ENCODE measurements around the gene ICAM2. TPM values are rescaled to one million over a fixed set of nuclear protein-coding genes. Genes with fewer than 3 reads are reported as not detected.

Gene ICAM2
- total RNA-seq, 1 donor from 2014 or later, result not detected

DNA sequence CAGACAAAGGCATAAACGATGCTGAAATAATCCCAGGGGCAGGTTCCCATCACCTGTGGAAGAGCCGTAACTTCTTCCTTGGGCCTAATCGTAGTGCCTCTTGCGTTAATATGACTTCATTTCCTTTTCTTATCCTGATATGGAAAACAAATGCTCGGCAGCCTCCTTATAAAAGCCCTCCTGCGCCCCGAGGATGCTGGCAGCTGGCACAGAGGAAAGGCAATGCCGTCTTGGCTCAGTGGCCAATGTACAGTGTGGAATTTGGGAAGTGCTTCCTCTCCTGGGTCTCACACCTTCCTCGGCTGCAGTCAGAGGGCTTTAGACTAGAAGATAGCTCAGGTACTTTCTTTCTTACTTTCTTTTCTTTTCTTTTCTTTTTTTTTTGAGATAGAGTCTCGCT, 51.2 kb downstream of the ICAM2 start:
- TF ChIP-seq, protein P1, sequence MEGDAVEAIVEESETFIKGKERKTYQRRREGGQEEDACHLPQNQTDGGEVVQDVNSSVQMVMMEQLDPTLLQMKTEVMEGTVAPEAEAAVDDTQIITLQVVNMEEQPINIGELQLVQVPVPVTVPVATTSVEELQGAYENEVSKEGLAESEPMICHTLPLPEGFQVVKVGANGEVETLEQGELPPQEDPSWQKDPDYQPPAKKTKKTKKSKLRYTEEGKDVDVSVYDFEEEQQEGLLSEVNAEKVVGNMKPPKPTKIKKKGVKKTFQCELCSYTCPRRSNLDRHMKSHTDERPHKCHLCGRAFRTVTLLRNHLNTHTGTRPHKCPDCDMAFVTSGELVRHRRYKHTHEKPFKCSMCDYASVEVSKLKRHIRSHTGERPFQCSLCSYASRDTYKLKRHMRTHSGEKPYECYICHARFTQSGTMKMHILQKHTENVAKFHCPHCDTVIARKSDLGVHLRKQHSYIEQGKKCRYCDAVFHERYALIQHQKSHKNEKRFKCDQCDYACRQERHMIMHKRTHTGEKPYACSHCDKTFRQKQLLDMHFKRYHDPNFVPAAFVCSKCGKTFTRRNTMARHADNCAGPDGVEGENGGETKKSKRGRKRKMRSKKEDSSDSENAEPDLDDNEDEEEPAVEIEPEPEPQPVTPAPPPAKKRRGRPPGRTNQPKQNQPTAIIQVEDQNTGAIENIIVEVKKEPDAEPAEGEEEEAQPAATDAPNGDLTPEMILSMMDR (IDR thresholded peaks at IDR 0.05; ENCODE audit: insufficient read depth, low read depth, low read length), result no peak
- no peak for TF ChIP-seq EZH2 (IDR thresholded peaks at IDR 0.05; ENCODE audit: insufficient read depth, low read length)
- Mint-ChIP-seq H3K27ac (ENCODE audit: unreplicated experiment) (no peak overlapping the region), H3K4me3 (ENCODE audit: unreplicated experiment) (no peak overlapping the region)

DNA sequence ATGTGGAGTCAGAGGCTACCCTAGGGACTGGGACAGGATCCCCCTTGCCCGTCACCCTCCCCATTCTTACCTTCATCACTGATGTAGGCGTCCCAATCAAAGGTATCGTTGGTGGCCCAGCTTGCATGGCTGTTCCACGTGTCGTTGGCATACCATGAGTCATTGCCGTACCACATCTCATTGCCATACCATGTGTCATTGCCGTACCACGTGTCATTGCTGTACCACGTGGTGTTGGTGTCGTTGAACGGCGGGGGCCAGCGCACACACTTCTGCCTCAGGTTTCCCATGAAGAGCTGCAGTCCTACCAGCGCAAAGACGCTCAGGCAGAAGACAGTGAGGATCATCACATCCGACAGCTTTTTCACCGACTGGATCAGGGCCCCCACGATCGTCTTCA, 52.5 kb downstream of the ICAM2 start:
- Mint-ChIP-seq H3K9me3 (ENCODE audit: unreplicated experiment) (no peaks in the 10 kb centered on the region), H3K4me1 (ENCODE audit: low read depth, unreplicated experiment) (no peaks in the 10 kb centered on the region), H3K27ac (ENCODE audit: unreplicated experiment) (no peak overlapping the region), H3K27me3 (ENCODE audit: low read depth, unreplicated experiment) (peaks cover 33% of the 10 kb centered on the region), H3K36me3 (ENCODE audit: low read depth, unreplicated experiment) (peaks cover 2% of the 10 kb centered on the region), H3K4me3 (ENCODE audit: unreplicated experiment) (no peak overlapping the region)
- FAIRE-seq, result no peak
- no peaks in the 10 kb centered on the region for H3K9me3 ChIP-seq (ENCODE audit: insufficient read depth, low read depth, low read length)
- no peaks in the 10 kb centered on the region for H3K4me1 ChIP-seq (ENCODE audit: insufficient read depth, low read length)
- no peak for TF ChIP-seq EZH2 (IDR thresholded peaks at IDR 0.05; ENCODE audit: insufficient read depth, low read length)
- TF ChIP-seq, protein P1 (IDR thresholded peaks at IDR 0.05; ENCODE audit: insufficient read depth, low read depth, low read length), result no peak
- H3K36me3 ChIP-seq (ENCODE audit: insufficient read depth, low read length), result no peaks in the 10 kb centered on the region
- no peak overlapping the region for H3K4me2 ChIP-seq (ENCODE audit: low read length)
- H2AFZ ChIP-seq (ENCODE audit: low read depth, low read length), result no peak overlapping the region
- H3K27me3 ChIP-seq (ENCODE audit: insufficient read depth, low read length), result no peaks in the 10 kb centered on the region
- no peak overlapping the region for H3K4me3 ChIP-seq (ENCODE audit: insufficient read depth, low read depth, low read length)
- H3K79me2 ChIP-seq (ENCODE audit: insufficient read depth, low read length), result no peaks in the 10 kb centered on the region
- DNase-seq (ENCODE audit: low read depth), result no peak
- H4K20me1 ChIP-seq (ENCODE audit: insufficient read depth, low read length), result no peaks in the 10 kb centered on the region
- no peak overlapping the region for H3K9ac ChIP-seq (ENCODE audit: low read length)
- H3K27ac ChIP-seq (ENCODE audit: low read depth, low read length), result no peak overlapping the region

More for the DNA sequence above, 51.2 kb downstream of the ICAM2 start:
- peaks cover 2% of the 10 kb centered on the region for H3K36me3 Mint-ChIP-seq (ENCODE audit: low read depth, unreplicated experiment)
- no peaks in the 10 kb centered on the region for H3K27me3 ChIP-seq (ENCODE audit: insufficient read depth, low read length)
- H3K4me1 Mint-ChIP-seq (ENCODE audit: low read depth, unreplicated experiment), result peaks cover 2% of the 10 kb centered on the region
- H3K27ac ChIP-seq (ENCODE audit: low read depth, low read length), result no peak overlapping the region
- peaks cover 27% of the 10 kb centered on the region for H3K27me3 Mint-ChIP-seq (ENCODE audit: low read depth, unreplicated experiment)
- DNase-seq (ENCODE audit: low read depth) (no peak), FAIRE-seq (no peak)
- no peaks in the 10 kb centered on the region for H3K9me3 ChIP-seq (ENCODE audit: insufficient read depth, low read depth, low read length)
- H3K36me3 ChIP-seq (ENCODE audit: insufficient read depth, low read length), result no peaks in the 10 kb centered on the region
- H3K9ac ChIP-seq (ENCODE audit: low read length), result no peak overlapping the region
- no peak overlapping the region for H2AFZ ChIP-seq (ENCODE audit: low read depth, low read length)
- H4K20me1 ChIP-seq (ENCODE audit: insufficient read depth, low read length), result no peaks in the 10 kb centered on the region
- H3K4me1 ChIP-seq (ENCODE audit: insufficient read depth, low read length), result peaks cover 10% of the 10 kb centered on the region
- H3K4me2 ChIP-seq (ENCODE audit: low read length), result no peak overlapping the region
- no peak overlapping the region for H3K4me3 ChIP-seq (ENCODE audit: insufficient read depth, low read depth, low read length)
- no peaks in the 10 kb centered on the region for H3K9me3 Mint-ChIP-seq (ENCODE audit: unreplicated experiment)
- no peaks in the 10 kb centered on the region for H3K79me2 ChIP-seq (ENCODE audit: insufficient read depth, low read length)

DNA sequence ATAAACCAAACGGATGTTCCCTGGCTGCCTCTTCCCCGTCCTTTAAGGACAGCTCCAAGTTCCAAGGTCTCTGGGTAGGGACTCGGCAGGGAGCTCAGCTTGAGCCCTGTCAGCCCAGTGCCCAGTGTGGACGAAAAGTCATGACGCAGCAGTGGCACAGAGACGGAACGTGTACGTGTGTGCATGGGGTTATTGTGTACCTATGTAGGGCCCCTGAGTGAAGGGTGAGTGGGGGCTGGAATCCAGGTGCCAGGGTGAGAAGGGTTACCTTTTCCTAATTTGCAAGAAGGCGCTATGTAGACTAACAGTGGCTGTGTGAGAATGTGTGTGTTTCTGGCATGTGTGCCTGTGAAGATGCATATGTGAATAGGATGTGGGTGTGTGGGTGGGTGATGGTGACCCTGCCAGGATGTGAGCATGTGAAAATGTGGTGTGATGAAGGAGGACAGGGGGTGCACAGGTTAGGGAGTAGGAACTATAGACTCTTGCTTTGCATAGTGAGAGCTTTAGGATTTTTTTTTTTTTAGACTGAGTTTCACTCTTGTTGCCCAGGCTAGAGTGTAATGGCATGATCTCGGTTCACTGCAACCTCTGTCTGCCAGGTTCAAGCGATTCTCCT, 53.7 kb downstream of the ICAM2 start:
- H3K36me3 Mint-ChIP-seq (ENCODE audit: low read depth, unreplicated experiment), result peaks cover 2% of the 10 kb centered on the region
- Histone ChIP-seq H3K36me3 (ENCODE audit: insufficient read depth, low read length) (no peaks in the 10 kb centered on the region), H3K9ac (ENCODE audit: low read length) (no peak overlapping the region), H3K27me3 (ENCODE audit: insufficient read depth, low read length) (no peaks in the 10 kb centered on the region), H3K4me3 (ENCODE audit: insufficient read depth, low read depth, low read length) (no peak overlapping the region), H3K79me2 (ENCODE audit: insufficient read depth, low read length) (no peaks in the 10 kb centered on the region), H3K9me3 (ENCODE audit: insufficient read depth, low read depth, low read length) (no peaks in the 10 kb centered on the region), H3K4me1 (ENCODE audit: insufficient read depth, low read length) (no peaks in the 10 kb centered on the region), H4K20me1 (ENCODE audit: insufficient read depth, low read length) (no peaks in the 10 kb centered on the region), H3K27ac (ENCODE audit: low read depth, low read length) (no peak overlapping the region), H3K4me2 (ENCODE audit: low read length) (no peak overlapping the region), H2AFZ (ENCODE audit: low read depth, low read length) (no peak overlapping the region)
- no peaks in the 10 kb centered on the region for H3K9me3 Mint-ChIP-seq (ENCODE audit: unreplicated experiment)
- DNase-seq (ENCODE audit: low read depth) (no peak), FAIRE-seq (no peak)
- no peak overlapping the region for H3K4me3 Mint-ChIP-seq (ENCODE audit: unreplicated experiment)
- H3K27ac Mint-ChIP-seq (ENCODE audit: unreplicated experiment), result no peak overlapping the region
- H3K4me1 Mint-ChIP-seq (ENCODE audit: low read depth, unreplicated experiment), result no peaks in the 10 kb centered on the region
- TF ChIP-seq, protein P1 (IDR thresholded peaks at IDR 0.05; ENCODE audit: insufficient read depth, low read depth, low read length), result no peak
- TF ChIP-seq EZH2 (IDR thresholded peaks at IDR 0.05; ENCODE audit: insufficient read depth, low read length), result no peak
- H3K27me3 Mint-ChIP-seq (ENCODE audit: low read depth, unreplicated experiment), result peaks cover 35% of the 10 kb centered on the region
